ENCODE data around the gene MED15. TPM values are rescaled to one million over a fixed set of nuclear protein-coding genes. Genes with fewer than 3 reads are reported as not detected.
"Not testable (repeated sequence)": the region's sequence is repeated elsewhere in the genome, so short reads cannot be mapped to it uniquely, and the experiment has no call there.

The MED15 gene
- polyA plus RNA-seq, 2 donors, result 31.0 to 55.9 TPM

DNA sequence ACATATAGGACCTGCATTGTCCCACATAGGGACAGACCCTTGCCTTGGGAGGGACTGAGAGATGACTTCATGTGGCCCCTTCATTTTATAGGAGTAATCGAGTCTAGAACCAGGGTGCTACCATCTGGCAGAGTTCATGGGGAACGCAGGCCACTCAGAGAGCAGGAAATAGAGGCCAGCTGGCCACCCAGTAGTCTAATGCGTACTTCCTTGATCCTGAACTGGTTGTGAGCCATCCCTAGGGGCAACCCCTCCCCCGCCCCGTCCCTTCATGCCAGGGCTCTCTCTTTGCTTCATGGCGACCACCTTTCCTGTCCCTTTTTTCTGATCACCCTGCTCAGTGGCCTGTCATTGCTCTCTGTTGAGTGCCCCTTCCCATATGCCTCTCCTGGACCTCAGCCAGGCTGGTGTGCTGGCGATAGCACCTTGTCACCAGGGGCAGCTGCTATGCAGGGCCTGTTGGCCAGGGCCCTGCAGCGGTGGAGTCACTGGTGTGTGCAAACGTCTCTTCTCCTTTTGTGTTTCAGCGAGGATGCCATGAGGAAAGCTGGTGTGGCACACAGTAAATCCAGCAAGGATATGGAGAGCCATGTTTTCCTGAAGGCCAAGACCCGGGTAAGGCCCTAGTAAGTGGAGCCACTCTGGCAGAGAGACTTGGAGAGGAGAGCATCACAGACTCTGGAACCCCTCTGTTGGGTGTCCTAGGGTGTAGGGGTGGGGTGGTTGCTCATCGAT is 29.3 kb downstream of the MED15 start:
- Histone ChIP-seq H3K4me1 (ENCODE audit: control insufficient read depth in 2 of 2, insufficient read depth in 2 of 2, low read length in 1 of 2) (peaks cover 8 to 28% of the 10 kb centered on the region in 2 donors), H3K27ac (ENCODE audit: low read depth in 2 of 2, low read length in 1 of 2) (no peak overlapping the region), H3K36me3 (ENCODE audit: control insufficient read depth in 2 of 2, insufficient read depth in 2 of 2, low read length in 1 of 2) (peaks cover 0 to 19% of the 10 kb centered on the region in 2 donors), H3K9me3 (ENCODE audit: control insufficient read depth in 2 of 2, insufficient read depth in 1 of 2, low read depth in 1 of 2, low read length in 1 of 2) (no peaks in the 10 kb centered on the region), H3K27me3 (ENCODE audit: control insufficient read depth in 1 of 2, insufficient read depth in 2 of 2, low read length in 2 of 2) (no peaks in the 10 kb centered on the region), H3K4me3 (ENCODE audit: low read depth in 1 of 2, low read length in 2 of 2) (no peak overlapping the region)
- 81 to 85% methylated on average over 12 of the region's 12 CpGs for WGBS, 2 donors

DNA sequence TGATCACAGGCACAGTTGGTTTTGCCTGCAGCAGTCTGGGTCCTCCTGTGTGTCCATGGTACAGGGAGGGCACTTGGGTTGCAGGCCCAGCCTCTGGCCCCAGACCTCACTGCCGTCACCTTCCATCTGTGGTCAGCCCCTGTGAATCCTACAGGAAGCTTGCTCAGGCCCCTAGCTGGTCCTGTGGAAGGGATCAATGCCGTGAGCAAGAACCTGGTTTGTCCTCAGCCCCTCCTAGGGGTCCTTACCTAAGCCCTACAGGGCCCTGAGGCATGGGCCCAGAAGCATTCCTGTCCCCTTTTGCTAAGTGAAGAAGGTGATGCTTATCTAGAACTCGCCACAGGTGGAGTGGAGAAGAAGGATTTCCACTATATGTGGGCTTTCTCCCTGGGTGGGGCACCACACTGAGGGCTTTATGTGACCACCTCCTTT is 29.9 kb downstream of the MED15 start:
- H3K36me3 ChIP-seq (ENCODE audit: control insufficient read depth in 2 of 2, insufficient read depth in 2 of 2, low read length in 1 of 2), result peaks cover 0 to 19% of the 10 kb centered on the region in 2 donors
- no peak overlapping the region for H3K4me3 ChIP-seq (ENCODE audit: low read depth in 1 of 2, low read length in 2 of 2)
- WGBS, 2 donors, result 97 to 98% methylated on average over 3 of the region's 3 CpGs
- peaks cover 2 to 22% of the 10 kb centered on the region in 2 donors for H3K4me1 ChIP-seq (ENCODE audit: control insufficient read depth in 2 of 2, insufficient read depth in 2 of 2, low read length in 1 of 2)
- no peaks in the 10 kb centered on the region for H3K27me3 ChIP-seq (ENCODE audit: control insufficient read depth in 1 of 2, insufficient read depth in 2 of 2, low read length in 2 of 2)
- H3K9me3 ChIP-seq (ENCODE audit: control insufficient read depth in 2 of 2, insufficient read depth in 1 of 2, low read depth in 1 of 2, low read length in 1 of 2), result no peaks in the 10 kb centered on the region
- no peak overlapping the region for H3K27ac ChIP-seq (ENCODE audit: low read depth in 2 of 2, low read length in 1 of 2)

DNA sequence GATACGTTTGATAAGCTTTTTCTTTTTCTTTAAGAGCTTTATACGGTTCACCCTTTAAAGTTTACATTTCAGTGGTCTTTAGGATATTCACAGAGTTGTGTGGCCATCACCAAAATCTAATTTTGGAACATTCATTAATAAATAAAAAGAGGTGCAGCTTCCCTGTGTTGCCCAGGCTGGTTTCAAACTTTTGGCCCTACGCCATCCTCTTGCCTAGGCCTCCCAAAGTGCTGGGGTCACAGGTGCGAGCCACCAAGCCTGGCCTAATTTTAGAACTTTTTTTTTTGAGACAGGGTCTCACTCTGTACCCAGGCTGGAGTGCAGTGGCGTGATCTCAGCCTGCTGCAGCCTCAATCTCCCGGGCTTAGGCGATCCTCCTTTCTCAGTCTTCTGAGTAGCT is 30.6 kb downstream of the MED15 start:
- Histone ChIP-seq H3K4me1 (ENCODE audit: control insufficient read depth in 2 of 2, insufficient read depth in 2 of 2, low read length in 1 of 2) (peaks cover 2 to 16% of the 10 kb centered on the region in 2 donors), H3K27ac (ENCODE audit: low read depth in 2 of 2, low read length in 1 of 2) (no peak overlapping the region), H3K36me3 (ENCODE audit: control insufficient read depth in 2 of 2, insufficient read depth in 2 of 2, low read length in 1 of 2) (peaks cover 0 to 18% of the 10 kb centered on the region in 2 donors), H3K27me3 (ENCODE audit: control insufficient read depth in 1 of 2, insufficient read depth in 2 of 2, low read length in 2 of 2) (no peaks in the 10 kb centered on the region), H3K4me3 (ENCODE audit: low read depth in 1 of 2, low read length in 2 of 2) (no peak overlapping the region), H3K9me3 (ENCODE audit: control insufficient read depth in 2 of 2, insufficient read depth in 1 of 2, low read depth in 1 of 2, low read length in 1 of 2) (no peaks in the 10 kb centered on the region)
- 94 to 96% methylated on average over 7 of the region's 7 CpGs for WGBS, 2 donors

DNA sequence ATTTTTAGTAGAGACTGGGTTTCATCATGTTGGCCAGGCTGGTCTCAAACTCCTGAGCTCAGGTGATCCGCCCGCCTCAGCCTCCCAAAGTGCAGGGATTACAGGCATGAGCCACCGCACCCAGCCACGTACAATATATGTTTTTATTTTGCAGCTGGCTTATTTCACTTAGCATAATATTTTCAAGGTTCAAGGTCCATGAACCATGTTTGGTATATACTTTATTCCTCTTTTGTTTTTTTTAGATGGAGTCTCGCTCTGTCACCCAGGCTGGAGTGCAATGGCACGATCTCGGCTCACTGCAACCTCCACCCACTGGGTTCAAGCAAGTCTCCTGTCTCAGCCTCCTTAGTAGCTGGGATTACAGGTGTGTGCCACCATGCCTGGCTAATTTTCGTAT is 31.5 kb downstream of the MED15 start:
- H3K36me3 ChIP-seq (ENCODE audit: control insufficient read depth in 2 of 2, insufficient read depth in 2 of 2, low read length in 1 of 2), result peaks cover 0 to 13% of the 10 kb centered on the region in 2 donors
- not testable (repeated sequence) for H3K27me3 ChIP-seq (ENCODE audit: control insufficient read depth in 1 of 2, insufficient read depth in 2 of 2, low read length in 2 of 2); H3K4me1 ChIP-seq (ENCODE audit: control insufficient read depth in 2 of 2, insufficient read depth in 2 of 2, low read length in 1 of 2); H3K4me3 ChIP-seq (ENCODE audit: low read depth in 1 of 2, low read length in 2 of 2); H3K27ac ChIP-seq (ENCODE audit: low read depth in 2 of 2, low read length in 1 of 2); H3K9me3 ChIP-seq (ENCODE audit: control insufficient read depth in 2 of 2, insufficient read depth in 1 of 2, low read depth in 1 of 2, low read length in 1 of 2)
- WGBS, 2 donors, result 96 to 97% methylated on average over 8 of the region's 8 CpGs

DNA sequence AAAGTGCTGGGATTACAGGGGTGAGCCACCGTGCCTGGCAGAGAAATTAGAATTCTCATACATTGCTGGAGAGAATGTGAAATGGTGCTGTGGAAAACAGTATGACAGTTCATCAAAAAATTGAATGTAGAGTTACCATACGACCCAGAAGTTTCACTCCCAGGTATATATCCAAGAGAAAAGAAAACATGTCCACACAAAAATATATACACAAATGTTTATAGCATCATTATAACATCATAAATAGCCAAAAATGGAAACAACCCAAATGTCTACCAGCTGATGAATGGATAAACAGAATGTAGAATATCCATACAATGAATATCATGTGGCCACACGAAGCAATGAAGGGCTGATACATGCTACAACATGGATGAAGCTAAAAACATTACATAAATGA is 34.6 kb downstream of the MED15 start:
- no peaks in the 10 kb centered on the region for H3K9me3 ChIP-seq (ENCODE audit: control insufficient read depth in 2 of 2, insufficient read depth in 1 of 2, low read depth in 1 of 2, low read length in 1 of 2)
- H3K27ac ChIP-seq (ENCODE audit: low read depth in 2 of 2, low read length in 1 of 2), result no peak overlapping the region

DNA sequence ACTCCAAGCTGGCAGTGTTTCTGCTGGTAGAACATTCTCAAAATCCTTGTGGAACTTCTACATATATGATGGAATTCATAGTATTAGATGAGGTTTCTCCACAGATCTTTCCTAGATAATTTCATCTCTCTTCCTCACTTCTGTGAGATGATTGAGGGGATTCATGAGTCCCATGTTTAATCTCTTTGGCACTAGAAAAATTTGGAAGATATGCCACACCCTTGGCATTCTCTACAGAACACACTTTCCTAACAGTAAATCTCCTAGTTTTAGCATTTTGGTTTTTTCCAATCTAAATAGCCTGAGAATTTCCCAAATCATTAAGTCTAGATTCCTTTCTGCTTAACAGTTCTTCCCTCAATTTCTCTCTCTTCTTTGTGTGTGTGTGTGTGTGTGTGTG is 35.3 kb downstream of the MED15 start:
- H3K36me3 ChIP-seq (ENCODE audit: control insufficient read depth in 2 of 2, insufficient read depth in 2 of 2, low read length in 1 of 2), result peaks cover 0 to 2% of the 10 kb centered on the region in 2 donors
- no peaks in the 10 kb centered on the region for H3K4me1 ChIP-seq (ENCODE audit: control insufficient read depth in 2 of 2, insufficient read depth in 2 of 2, low read length in 1 of 2)
- H3K27me3 ChIP-seq (ENCODE audit: control insufficient read depth in 1 of 2, insufficient read depth in 2 of 2, low read length in 2 of 2), result no peaks in the 10 kb centered on the region
- no peak overlapping the region for H3K27ac ChIP-seq (ENCODE audit: low read depth in 2 of 2, low read length in 1 of 2)
- H3K4me3 ChIP-seq (ENCODE audit: low read depth in 1 of 2, low read length in 2 of 2), result no peak overlapping the region
- no peaks in the 10 kb centered on the region for H3K9me3 ChIP-seq (ENCODE audit: control insufficient read depth in 2 of 2, insufficient read depth in 1 of 2, low read depth in 1 of 2, low read length in 1 of 2)

More for the DNA sequence above, 34.6 kb downstream of the MED15 start:
- peaks cover 2% of the 10 kb centered on the region in 2 donors for H3K36me3 ChIP-seq (ENCODE audit: control insufficient read depth in 2 of 2, insufficient read depth in 2 of 2, low read length in 1 of 2)
- WGBS, 2 donors, result 96 to 98% methylated on average over 3 of the region's 3 CpGs
- no peaks in the 10 kb centered on the region for H3K4me1 ChIP-seq (ENCODE audit: control insufficient read depth in 2 of 2, insufficient read depth in 2 of 2, low read length in 1 of 2)
- no peak overlapping the region for H3K4me3 ChIP-seq (ENCODE audit: low read depth in 1 of 2, low read length in 2 of 2)
- H3K27me3 ChIP-seq (ENCODE audit: control insufficient read depth in 1 of 2, insufficient read depth in 2 of 2, low read length in 2 of 2), result no peaks in the 10 kb centered on the region

DNA sequence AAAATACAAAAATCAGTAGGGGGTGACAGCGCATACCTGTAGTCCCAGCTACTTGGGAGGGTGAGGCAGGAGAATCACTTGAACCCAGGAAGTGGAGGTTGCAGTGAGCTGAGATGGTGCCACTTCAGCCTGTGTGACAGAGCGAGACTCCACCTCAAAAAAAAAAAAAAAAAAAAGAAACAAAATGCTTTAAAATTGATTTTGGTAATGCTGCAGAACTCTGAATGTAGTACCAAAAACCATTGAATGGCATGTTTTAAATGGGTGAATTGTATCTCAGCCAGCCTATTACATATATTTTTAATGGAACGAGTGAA is 37.9 kb downstream of the MED15 start:
- H3K27me3 ChIP-seq (ENCODE audit: control insufficient read depth in 1 of 2, insufficient read depth in 2 of 2, low read length in 2 of 2); H3K4me3 ChIP-seq (ENCODE audit: low read depth in 1 of 2, low read length in 2 of 2); H3K4me1 ChIP-seq (ENCODE audit: control insufficient read depth in 2 of 2, insufficient read depth in 2 of 2, low read length in 1 of 2); H3K9me3 ChIP-seq (ENCODE audit: control insufficient read depth in 2 of 2, insufficient read depth in 1 of 2, low read depth in 1 of 2, low read length in 1 of 2); H3K36me3 ChIP-seq (ENCODE audit: control insufficient read depth in 2 of 2, insufficient read depth in 2 of 2, low read length in 1 of 2); H3K27ac ChIP-seq (ENCODE audit: low read depth in 2 of 2, low read length in 1 of 2): not testable (repeated sequence)
- 93 to 95% methylated on average over 3 of the region's 3 CpGs for WGBS, 2 donors

DNA sequence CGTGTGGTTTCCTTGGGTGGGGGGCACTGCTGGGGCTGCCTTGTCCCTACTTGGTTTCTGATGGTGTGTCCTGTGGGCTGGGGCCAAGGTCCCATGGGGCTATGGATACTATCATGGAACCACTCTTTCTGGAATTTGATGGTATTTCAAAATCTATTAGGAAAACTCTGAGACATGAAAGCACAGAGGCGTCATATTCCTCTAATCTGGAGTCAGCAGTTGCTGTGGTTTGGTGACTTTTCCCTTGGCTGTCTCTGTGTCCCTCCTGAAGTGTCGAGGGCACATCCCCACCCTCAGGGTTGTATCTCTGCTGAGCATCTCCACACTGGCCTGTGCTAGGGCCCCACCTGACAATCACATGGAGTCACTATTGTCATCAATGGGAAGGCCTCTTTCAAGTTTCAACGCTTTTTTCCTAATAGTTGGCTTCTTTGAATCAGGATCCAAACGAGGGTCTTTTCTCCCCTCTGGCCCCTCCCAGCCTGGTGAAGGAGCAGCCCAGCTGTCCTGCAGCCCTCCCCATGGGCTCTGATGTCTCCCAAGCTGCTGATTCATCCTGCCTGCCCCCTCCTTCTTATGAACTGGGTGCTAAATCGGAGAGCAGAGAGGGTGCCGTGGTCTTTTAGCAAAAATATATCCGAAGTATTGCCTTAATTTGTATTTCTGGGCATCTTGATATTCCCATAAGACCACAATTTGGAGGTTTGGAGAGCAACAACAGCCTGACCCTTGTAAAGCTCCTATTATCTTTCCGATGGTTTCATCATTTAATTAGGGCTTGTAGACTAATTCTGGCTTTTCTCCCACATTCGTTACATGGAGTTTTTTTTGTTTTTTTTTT is 38.5 kb downstream of the MED15 start:
- 80 to 84% methylated on average over 10 of the region's 10 CpGs for WGBS, 2 donors

DNA sequence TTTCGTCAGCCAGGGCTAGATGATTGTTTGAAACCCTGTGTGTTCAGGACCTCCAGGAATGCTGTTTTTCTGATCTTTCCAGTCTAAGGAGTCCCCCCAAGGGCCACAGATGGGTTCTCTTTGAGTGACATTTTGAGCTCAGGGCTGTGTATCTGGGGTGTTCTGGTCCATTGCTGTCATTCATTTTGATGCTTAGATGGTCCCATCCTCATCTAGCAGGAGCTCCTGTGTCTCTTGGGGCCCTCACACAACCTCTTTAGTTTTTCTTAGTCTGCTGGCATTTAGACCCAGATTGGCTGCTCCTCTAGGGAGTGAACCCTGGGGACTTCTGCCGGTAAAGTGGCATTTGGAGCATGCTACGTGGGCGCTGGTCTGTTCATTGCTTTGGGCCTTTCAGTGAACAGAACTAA is 39.1 kb downstream of the MED15 start:
- Histone ChIP-seq H3K27me3 (ENCODE audit: control insufficient read depth in 1 of 2, insufficient read depth in 2 of 2, low read length in 2 of 2) (no peaks in the 10 kb centered on the region), H3K4me3 (ENCODE audit: low read depth in 1 of 2, low read length in 2 of 2) (no peak overlapping the region), H3K36me3 (ENCODE audit: control insufficient read depth in 2 of 2, insufficient read depth in 2 of 2, low read length in 1 of 2) (peaks cover 2 to 3% of the 10 kb centered on the region in 2 donors), H3K9me3 (ENCODE audit: control insufficient read depth in 2 of 2, insufficient read depth in 1 of 2, low read depth in 1 of 2, low read length in 1 of 2) (no peaks in the 10 kb centered on the region), H3K4me1 (ENCODE audit: control insufficient read depth in 2 of 2, insufficient read depth in 2 of 2, low read length in 1 of 2) (peaks cover 0 to 8% of the 10 kb centered on the region in 2 donors), H3K27ac (ENCODE audit: low read depth in 2 of 2, low read length in 1 of 2) (no peak overlapping the region)
- WGBS, 2 donors, result 82 to 87% methylated on average over 4 of the region's 4 CpGs

More for the DNA sequence above, 38.5 kb downstream of the MED15 start:
- H3K27me3 ChIP-seq (ENCODE audit: control insufficient read depth in 1 of 2, insufficient read depth in 2 of 2, low read length in 2 of 2), result no peaks in the 10 kb centered on the region
- H3K27ac ChIP-seq (ENCODE audit: low read depth in 2 of 2, low read length in 1 of 2), result no peak overlapping the region
- peaks cover 0 to 8% of the 10 kb centered on the region in 2 donors for H3K4me1 ChIP-seq (ENCODE audit: control insufficient read depth in 2 of 2, insufficient read depth in 2 of 2, low read length in 1 of 2)
- H3K4me3 ChIP-seq (ENCODE audit: low read depth in 1 of 2, low read length in 2 of 2), result no peak overlapping the region
- no peaks in the 10 kb centered on the region for H3K9me3 ChIP-seq (ENCODE audit: control insufficient read depth in 2 of 2, insufficient read depth in 1 of 2, low read depth in 1 of 2, low read length in 1 of 2)
- H3K36me3 ChIP-seq (ENCODE audit: control insufficient read depth in 2 of 2, insufficient read depth in 2 of 2, low read length in 1 of 2), result peaks cover 2 to 3% of the 10 kb centered on the region in 2 donors
